Suprapubic skin (tissue), 3 donors: ENCODE data around the gene SNX8.

Experiments used
- POLR2A ChIP-seq, 2 donors: fragments of 450-650 bp; IDR thresholded peaks; one replicate each; pipeline ENCODE4 v1.6.1; 2017; ENCODE audit warnings: antibody characterized with exemption in 2 of 2, mild to moderate bottlenecking in 2 of 2, moderate library complexity in 2 of 2
- TF ChIP-seq, protein P1 (sequence below), 2 donors: fragments of 200-600 bp in 1 of 2; fragments of 450-650 bp in 1 of 2; sonication (generic) in 1 of 2; IDR thresholded peaks; one replicate each; pipeline ENCODE4 v1.5.1; 2016 to 2019; ENCODE audit warnings: antibody characterized with exemption in 2 of 2, mild to moderate bottlenecking in 1 of 2, moderate library complexity in 1 of 2

GRCh38 chr7:2244404-2244995 lies 69.7 kb downstream of the SNX8 start:
- no peak for TF ChIP-seq POLR2A (IDR thresholded peaks at IDR 0.05)
- TF ChIP-seq, protein P1, sequence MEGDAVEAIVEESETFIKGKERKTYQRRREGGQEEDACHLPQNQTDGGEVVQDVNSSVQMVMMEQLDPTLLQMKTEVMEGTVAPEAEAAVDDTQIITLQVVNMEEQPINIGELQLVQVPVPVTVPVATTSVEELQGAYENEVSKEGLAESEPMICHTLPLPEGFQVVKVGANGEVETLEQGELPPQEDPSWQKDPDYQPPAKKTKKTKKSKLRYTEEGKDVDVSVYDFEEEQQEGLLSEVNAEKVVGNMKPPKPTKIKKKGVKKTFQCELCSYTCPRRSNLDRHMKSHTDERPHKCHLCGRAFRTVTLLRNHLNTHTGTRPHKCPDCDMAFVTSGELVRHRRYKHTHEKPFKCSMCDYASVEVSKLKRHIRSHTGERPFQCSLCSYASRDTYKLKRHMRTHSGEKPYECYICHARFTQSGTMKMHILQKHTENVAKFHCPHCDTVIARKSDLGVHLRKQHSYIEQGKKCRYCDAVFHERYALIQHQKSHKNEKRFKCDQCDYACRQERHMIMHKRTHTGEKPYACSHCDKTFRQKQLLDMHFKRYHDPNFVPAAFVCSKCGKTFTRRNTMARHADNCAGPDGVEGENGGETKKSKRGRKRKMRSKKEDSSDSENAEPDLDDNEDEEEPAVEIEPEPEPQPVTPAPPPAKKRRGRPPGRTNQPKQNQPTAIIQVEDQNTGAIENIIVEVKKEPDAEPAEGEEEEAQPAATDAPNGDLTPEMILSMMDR (IDR thresholded peaks at IDR 0.05) = no peak
